Activated T-helper 17 cell treated with anti-CD3 and anti-CD28 coated beads, Interleukin-2, amount 50 U/mL, for 72 hours (primary cell): Measurements from ENCODE around the gene FAM53B. TPM values are rescaled to one million over a fixed set of nuclear protein-coding genes. Genes with fewer than 3 reads are reported as not detected.
A peak's percentile ranks its signal among the peaks of the same experiment; 100 is the strongest.

Source experiments
- ATAC-seq: fragments of 150-1000 bp; cut with Tn5 transposase; replicated peaks from 2 replicates; pipeline ENCODE4 v1.10.0; 2021; ENCODE audit warnings: mild to moderate bottlenecking, moderate library complexity
- H3K27ac Mint-ChIP-seq: one replicate; pipeline ENCODE4 v1.8.0; 2022; ENCODE audit warnings: mixed read lengths
- H3K27me3 Mint-ChIP-seq: one replicate; pipeline ENCODE4 v1.8.0; 2022; ENCODE audit warnings: mixed read lengths
- H3K36me3 Mint-ChIP-seq: one replicate; pipeline ENCODE4 v1.8.0; 2022; ENCODE audit warnings: low read depth, mild to moderate bottlenecking, mixed read lengths
- H3K4me1 Mint-ChIP-seq: one replicate; pipeline ENCODE4 v1.8.0; 2022; ENCODE audit warnings: mixed read lengths
- H3K4me3 Mint-ChIP-seq: one replicate; pipeline ENCODE4 v1.8.0; 2022; ENCODE audit warnings: mild to moderate bottlenecking, mixed read lengths
- H3K9me3 Mint-ChIP-seq: one replicate; pipeline ENCODE4 v1.8.0; 2022; ENCODE audit warnings: mixed read lengths
- total RNA-seq, 2 donors: library from RNA; stranded (reverse); gene quantifications; one replicate each; pipeline ENCODE4 v1.2.3, GENCODE V29; 2022

FAM53B gene
- total RNA-seq, 2 donors from 2014 or later, result 21.7 to 36.8 TPM

GRCh38 chr10:124657806-124658205 is 86.4 kb downstream of the FAM53B start:
- Mint-ChIP-seq H3K27me3 (no peaks in the 10 kb centered on the region), H3K9me3 (no peaks in the 10 kb centered on the region), H3K4me3 (peak overlapping the region; percentile 77), H3K4me1 (peaks cover 59% of the 10 kb centered on the region), H3K27ac (peak overlapping the region; percentile 68), H3K36me3 (peaks cover 9% of the 10 kb centered on the region)
- ATAC-seq, result peak; percentile 72

DNA sequence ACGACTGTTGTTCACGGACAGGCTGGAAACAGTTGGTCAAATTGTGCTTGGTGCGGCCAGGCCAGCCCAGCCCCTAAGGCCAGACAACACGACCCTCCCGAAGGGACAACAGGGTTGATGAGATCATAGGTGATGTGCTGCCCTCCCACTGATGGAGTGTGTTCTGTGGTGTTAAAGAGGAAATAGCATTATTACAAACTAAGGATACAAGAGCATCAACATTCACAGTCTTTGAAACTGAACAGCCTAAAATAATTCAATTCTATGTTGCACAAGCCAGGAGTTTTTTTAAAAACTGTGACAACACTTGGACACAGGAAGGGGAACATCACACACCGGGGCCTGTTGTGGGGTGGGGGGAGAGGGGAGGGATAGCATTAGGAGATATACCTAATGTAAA is 87.6 kb downstream of the FAM53B start:
- Mint-ChIP-seq H3K9me3 (no peaks in the 10 kb centered on the region), H3K4me1 (peaks cover 54% of the 10 kb centered on the region), H3K27ac (no peak overlapping the region), H3K36me3 (peaks cover 9% of the 10 kb centered on the region), H3K27me3 (no peaks in the 10 kb centered on the region), H3K4me3 (peak overlapping the region; percentile 21)
- ATAC-seq, result no peak

GRCh38 chr10:124656113-124656490 is 88.1 kb downstream of the FAM53B start:
- H3K4me1 Mint-ChIP-seq, result peaks cover 50% of the 10 kb centered on the region
- H3K4me3 Mint-ChIP-seq, result peak overlapping the region; percentile 26
- H3K27ac Mint-ChIP-seq, result peak overlapping the region; percentile 72
- no peaks in the 10 kb centered on the region for H3K27me3 Mint-ChIP-seq
- ATAC-seq, result no peak
- H3K36me3 Mint-ChIP-seq, result peaks cover 9% of the 10 kb centered on the region
- no peaks in the 10 kb centered on the region for H3K9me3 Mint-ChIP-seq

DNA sequence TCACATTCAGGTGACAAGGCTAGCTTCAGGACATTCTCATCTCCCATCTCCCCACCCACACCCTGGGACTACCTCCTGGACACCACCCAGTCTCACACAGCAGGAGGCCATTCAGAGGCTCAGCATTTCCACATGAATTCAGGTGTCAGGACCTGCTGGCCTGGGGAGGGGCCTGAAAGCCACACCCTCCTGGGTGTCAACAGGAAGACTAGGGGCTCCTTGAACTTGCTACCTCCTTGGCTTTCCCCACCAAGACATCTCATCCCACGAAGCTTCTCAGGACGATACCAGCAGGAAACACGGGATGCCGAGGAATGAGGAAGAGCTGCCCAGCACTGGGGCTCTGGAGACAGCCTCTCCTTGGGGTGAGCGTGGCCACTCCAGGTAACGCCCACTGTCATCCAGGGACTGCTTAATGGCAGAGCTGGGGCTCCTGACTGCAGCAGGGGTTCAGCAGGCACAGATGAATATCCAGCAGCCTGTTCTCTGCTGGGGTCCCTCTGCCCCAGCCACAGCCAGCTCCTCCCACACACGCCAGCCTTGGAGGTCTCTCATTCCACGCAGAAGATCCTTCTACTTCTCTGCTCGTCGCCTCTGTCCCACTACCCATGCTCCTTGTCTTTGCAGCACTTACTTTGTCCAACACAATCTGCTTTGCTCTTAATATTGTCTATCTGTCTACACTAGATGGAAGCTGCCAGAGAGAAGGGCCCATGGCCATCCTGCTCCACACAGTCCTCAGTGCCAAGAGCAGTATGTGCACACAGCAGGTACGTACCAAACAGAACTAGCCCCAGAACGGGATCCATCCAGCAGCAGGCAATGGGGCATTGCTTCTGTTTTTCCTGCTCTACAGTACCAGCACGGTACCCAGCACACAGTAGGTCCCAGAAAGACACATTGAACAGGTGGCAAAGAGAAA is 88.7 kb downstream of the FAM53B start:
- Mint-ChIP-seq H3K4me3 (peak overlapping the region; percentile 26), H3K27me3 (no peaks in the 10 kb centered on the region), H3K36me3 (peaks cover 9% of the 10 kb centered on the region), H3K9me3 (no peaks in the 10 kb centered on the region), H3K27ac (peak overlapping the region; percentile 72), H3K4me1 (peaks cover 52% of the 10 kb centered on the region)
- no peak for ATAC-seq

- Mint-ChIP-seq H3K4me1 (peaks cover 51% of the 10 kb centered on the region), H3K27me3 (no peaks in the 10 kb centered on the region), H3K27ac (peak overlapping the region; percentile 72), H3K9me3 (no peaks in the 10 kb centered on the region), H3K36me3 (peaks cover 9% of the 10 kb centered on the region), H3K4me3 (peak overlapping the region; percentile 26)
- ATAC-seq, result no peak
Measured at GRCh38 chr10:124654686-124655085, 89.5 kb downstream of the FAM53B start.

DNA sequence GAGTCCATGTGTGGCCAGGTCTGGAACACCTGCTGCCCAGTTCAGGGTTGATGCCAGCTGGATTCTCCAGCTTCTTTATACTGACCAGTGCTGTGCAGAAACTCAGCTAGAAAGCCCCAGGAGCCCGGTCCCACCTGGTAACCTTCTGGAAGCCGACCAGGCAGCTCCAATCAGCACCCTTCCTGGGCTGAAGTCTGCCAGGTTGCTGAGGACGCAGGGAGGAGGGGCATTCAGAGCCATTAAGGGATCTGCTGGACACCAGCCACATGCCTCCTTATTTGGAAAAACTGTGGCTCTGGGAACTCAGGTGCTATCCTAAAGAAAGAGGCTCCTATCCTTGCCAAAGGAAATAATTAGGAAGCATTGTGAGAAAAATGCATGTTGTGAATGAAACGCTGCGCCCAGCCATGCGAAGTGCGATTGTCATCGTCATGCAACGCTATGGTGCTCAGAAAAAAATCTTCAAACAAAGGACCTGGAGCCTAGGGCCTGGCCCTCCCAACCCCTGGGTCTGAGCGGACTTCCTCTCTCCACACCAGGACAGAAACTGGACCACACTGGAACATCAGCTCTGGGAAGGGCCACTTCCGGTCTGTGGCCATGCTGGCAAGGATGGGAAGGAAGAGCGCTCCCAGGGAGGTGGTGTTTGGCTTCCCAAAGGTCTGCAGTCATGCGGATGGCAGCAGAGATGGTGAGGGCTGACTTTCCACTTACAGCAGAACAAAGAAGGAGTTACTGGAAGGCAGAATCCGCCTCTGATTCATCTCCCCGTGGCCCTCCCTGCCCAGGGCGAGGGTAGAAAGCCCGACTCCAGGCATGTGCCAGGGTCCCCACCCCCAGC is 90.1 kb downstream of the FAM53B start:
- no peaks in the 10 kb centered on the region for H3K27me3 Mint-ChIP-seq

DNA sequence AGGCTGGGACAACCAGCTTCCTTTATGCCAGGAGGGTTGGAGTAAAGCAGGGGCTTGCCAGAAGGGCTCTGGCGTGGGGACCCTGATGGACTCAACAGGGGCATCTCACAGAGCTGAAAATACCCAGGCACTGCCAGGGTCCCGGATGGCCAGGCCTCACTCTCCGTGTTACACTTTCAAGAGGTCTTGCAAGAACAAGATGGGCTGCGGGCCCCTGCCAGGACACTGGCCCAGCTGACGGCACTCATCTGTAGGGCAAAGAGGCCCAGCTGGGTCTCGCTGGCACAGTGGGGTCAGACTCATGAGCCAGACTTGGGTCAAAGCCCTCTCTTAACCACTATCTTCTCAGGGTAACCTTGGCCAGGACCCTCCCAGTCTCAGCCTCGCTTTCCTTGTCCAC is 90.9 kb downstream of the FAM53B start:
- Mint-ChIP-seq H3K36me3 (peaks cover 9% of the 10 kb centered on the region), H3K4me3 (no peak overlapping the region), H3K9me3 (no peaks in the 10 kb centered on the region), H3K4me1 (peaks cover 48% of the 10 kb centered on the region), H3K27ac (no peak overlapping the region), H3K27me3 (no peaks in the 10 kb centered on the region)
- no peak for ATAC-seq

More for the DNA sequence above, 90.1 kb downstream of the FAM53B start:
- Mint-ChIP-seq H3K27ac (no peak overlapping the region), H3K4me1 (peaks cover 50% of the 10 kb centered on the region), H3K36me3 (peaks cover 9% of the 10 kb centered on the region), H3K4me3 (no peak overlapping the region), H3K9me3 (no peaks in the 10 kb centered on the region)
- no peak for ATAC-seq

DNA sequence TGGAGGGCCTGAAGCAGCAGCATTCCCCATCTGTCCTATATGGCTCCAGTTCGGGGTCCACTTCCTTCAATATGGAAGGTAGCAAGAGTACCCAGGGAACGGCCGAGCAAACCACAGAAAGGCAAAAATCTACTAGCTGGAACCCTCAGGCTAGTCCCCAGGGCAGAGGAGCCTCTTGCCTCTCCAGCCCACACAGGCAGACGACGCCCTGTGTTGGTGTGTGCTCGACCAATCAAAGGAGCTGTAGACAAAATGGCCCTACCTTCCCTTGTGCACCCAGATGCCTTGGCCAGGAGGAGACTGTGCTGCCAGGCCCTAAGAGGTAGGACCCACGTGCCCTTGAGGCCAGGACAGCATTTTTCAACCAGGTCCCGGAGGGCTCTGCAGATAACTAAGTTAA is 91.5 kb downstream of the FAM53B start:
- no peaks in the 10 kb centered on the region for H3K9me3 Mint-ChIP-seq
- peaks cover 6% of the 10 kb centered on the region for H3K36me3 Mint-ChIP-seq
- no peak for ATAC-seq
- H3K27me3 Mint-ChIP-seq, result no peaks in the 10 kb centered on the region
- no peak overlapping the region for H3K4me3 Mint-ChIP-seq
- H3K27ac Mint-ChIP-seq, result peak overlapping the region; percentile 69
- H3K4me1 Mint-ChIP-seq, result peaks cover 48% of the 10 kb centered on the region

DNA sequence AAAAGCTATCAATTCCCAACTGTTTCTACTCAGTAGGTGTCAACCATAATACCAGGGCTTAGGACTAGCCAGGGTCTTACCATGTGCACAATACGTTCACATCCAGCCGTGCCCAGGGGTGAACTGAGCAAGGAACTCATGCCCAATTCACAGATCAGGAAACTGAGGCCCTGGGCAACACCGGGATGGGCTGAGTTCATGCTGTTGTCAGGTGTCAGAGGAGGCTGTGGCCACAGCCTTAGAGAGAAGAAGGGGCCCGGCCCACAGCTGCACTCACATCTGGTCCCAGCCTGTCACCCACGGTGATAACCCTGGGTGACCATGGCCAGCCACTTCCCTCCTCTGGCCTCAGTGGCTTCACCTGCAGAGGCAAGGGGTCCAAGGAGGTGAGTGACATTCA is 92.0 kb downstream of the FAM53B start:
- Mint-ChIP-seq H3K4me1 (peaks cover 48% of the 10 kb centered on the region), H3K36me3 (peaks cover 1% of the 10 kb centered on the region), H3K9me3 (no peaks in the 10 kb centered on the region), H3K4me3 (peak overlapping the region; percentile 52), H3K27ac (peak overlapping the region; percentile 69), H3K27me3 (no peaks in the 10 kb centered on the region)
- no peak for ATAC-seq

GRCh38 chr10:124651402-124651891 is 92.7 kb downstream of the FAM53B start:
- no peaks in the 10 kb centered on the region for H3K36me3 Mint-ChIP-seq
- peaks cover 50% of the 10 kb centered on the region for H3K4me1 Mint-ChIP-seq
- no peaks in the 10 kb centered on the region for H3K9me3 Mint-ChIP-seq
- H3K27me3 Mint-ChIP-seq, result no peaks in the 10 kb centered on the region
- peak overlapping the region; percentile 69 for H3K27ac Mint-ChIP-seq
- ATAC-seq, result peak; percentile 13
- H3K4me3 Mint-ChIP-seq, result peak overlapping the region; percentile 52

DNA sequence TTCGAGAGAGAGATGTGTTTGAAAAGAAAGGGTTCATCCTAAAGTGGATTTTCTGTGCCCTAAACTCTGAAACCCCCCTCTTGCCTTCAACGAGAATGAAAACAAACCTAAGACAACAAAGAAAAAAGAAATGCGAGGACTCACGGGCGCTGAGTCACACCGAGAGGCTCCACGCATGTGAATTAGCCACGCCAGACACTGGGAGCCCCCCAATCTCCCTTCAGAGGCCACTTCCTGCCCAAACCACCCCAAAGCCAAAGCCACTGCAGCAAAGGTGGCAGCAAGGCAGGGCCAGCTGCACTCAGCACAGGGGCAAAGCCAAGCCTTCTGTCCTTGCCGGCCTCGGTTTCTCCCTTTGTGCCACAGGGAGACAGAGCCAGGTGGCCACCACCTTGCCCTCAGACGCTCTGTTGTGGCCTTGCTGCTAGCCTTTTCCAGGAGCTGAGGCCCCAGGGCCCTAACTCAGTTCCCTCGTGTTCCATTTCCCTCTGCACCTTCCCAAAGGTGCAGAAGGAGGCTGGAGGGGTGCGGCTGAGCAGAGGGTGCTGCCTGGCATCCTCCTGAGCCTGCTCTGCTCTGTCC is 93.3 kb downstream of the FAM53B start:
- H3K36me3 Mint-ChIP-seq, result no peaks in the 10 kb centered on the region
- ATAC-seq, result peak; percentile 68
- H3K9me3 Mint-ChIP-seq, result no peaks in the 10 kb centered on the region
- peaks cover 52% of the 10 kb centered on the region for H3K4me1 Mint-ChIP-seq
- peak overlapping the region; percentile 69 for H3K27ac Mint-ChIP-seq
- H3K27me3 Mint-ChIP-seq, result no peaks in the 10 kb centered on the region
- H3K4me3 Mint-ChIP-seq, result peak overlapping the region; percentile 52

GRCh38 chr10:124650263-124650662 is 93.9 kb downstream of the FAM53B start:
- Mint-ChIP-seq H3K27ac (peak overlapping the region; percentile 69), H3K27me3 (no peaks in the 10 kb centered on the region), H3K9me3 (no peaks in the 10 kb centered on the region), H3K4me3 (peak overlapping the region; percentile 52), H3K4me1 (peaks cover 46% of the 10 kb centered on the region), H3K36me3 (no peaks in the 10 kb centered on the region)
- ATAC-seq, result no peak

DNA sequence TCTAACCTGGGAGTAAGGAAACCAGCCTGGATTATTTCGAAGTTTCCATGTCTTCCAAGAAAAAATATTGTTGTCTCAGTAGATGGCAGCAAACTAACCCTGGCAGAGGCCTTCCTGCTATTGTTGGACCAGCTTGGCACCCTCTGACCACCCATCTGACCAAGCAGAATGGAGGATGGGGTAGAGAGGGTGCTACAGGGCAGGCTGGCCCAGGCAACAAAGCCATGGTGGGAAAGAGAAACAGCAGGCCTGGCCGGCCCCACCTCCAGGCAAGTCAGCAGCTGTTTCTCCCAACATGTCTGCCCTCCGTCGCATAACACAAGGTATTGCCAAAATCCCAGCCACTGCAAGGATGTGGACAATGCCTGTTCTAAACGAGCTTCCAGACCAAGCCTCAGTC is 95.0 kb downstream of the FAM53B start:
- H3K27me3 Mint-ChIP-seq, result no peaks in the 10 kb centered on the region
- no peaks in the 10 kb centered on the region for H3K9me3 Mint-ChIP-seq
- H3K27ac Mint-ChIP-seq, result peak overlapping the region; percentile 69
- ATAC-seq, result no peak
- H3K36me3 Mint-ChIP-seq, result no peaks in the 10 kb centered on the region
- peaks cover 46% of the 10 kb centered on the region for H3K4me1 Mint-ChIP-seq
- peak overlapping the region; percentile 72 for H3K4me3 Mint-ChIP-seq

GRCh38 chr10:124648738-124649137 is 95.4 kb downstream of the FAM53B start:
- peak; percentile 67 for ATAC-seq
- peak overlapping the region; percentile 72 for H3K4me3 Mint-ChIP-seq
- H3K27ac Mint-ChIP-seq, result peak overlapping the region; percentile 68
- H3K36me3 Mint-ChIP-seq, result no peaks in the 10 kb centered on the region
- peaks cover 48% of the 10 kb centered on the region for H3K4me1 Mint-ChIP-seq
- no peaks in the 10 kb centered on the region for H3K27me3 Mint-ChIP-seq
- no peaks in the 10 kb centered on the region for H3K9me3 Mint-ChIP-seq
